ENCODE results near the gene SOX1. TPM values are rescaled to one million over a fixed set of nuclear protein-coding genes. Genes with fewer than 3 reads are reported as not detected.

Gene SOX1
- total RNA-seq, 1 donor from 2014 or later: 0.57 TPM

DNA sequence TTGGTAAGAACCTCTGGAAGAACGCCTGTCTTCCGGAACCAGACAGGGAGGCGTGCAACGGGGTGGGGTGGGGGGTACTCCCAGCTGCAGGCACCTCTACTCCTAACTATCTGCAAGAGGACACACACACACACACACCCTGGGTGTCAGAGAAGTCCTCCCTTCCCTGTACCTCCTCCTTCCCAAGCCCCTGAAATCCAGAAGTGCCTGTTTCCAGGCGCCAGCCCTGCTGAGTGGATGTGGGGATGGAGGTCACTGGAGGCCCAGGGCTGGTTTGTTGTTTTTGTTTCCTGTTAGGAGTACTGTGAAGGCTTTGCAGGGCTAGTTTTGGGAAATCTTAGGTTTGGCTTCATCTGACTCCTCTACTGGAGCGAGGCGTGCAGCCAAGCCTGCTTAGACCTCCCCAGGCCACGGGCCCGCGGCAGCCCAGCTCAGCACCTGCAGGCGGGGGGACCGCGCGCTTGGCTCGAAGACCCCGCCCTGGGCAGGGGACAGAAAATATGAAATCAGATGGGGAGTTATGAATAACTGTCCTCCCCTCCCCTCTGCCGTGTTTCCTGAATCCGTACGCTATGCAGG is 36.4 kb downstream of the SOX1 start:
- H3K9me3 Mint-ChIP-seq (ENCODE audit: low read depth): no peaks in the 10 kb centered on the region
- no peaks in the 10 kb centered on the region for H3K36me3 Mint-ChIP-seq (ENCODE audit: insufficient read depth)
- H3K27me3 Mint-ChIP-seq: peaks cover 90% of the 10 kb centered on the region
- peaks cover 9% of the 10 kb centered on the region for H3K4me1 Mint-ChIP-seq (ENCODE audit: low read depth)
- no peak overlapping the region for H3K4me3 Mint-ChIP-seq (ENCODE audit: low read depth)
- no peak overlapping the region for H3K27ac Mint-ChIP-seq
- no peak for DNase-seq (ENCODE audit: low spot score, unreplicated experiment)
- no peak for TF ChIP-seq CTCF (IDR thresholded peaks at IDR 0.05; ENCODE audit: unreplicated experiment)

- Mint-ChIP-seq H3K4me1 (ENCODE audit: low read depth) (peaks cover 9% of the 10 kb centered on the region), H3K9me3 (ENCODE audit: low read depth) (no peaks in the 10 kb centered on the region), H3K27ac (no peak overlapping the region), H3K36me3 (ENCODE audit: insufficient read depth) (no peaks in the 10 kb centered on the region), H3K27me3 (peaks cover 90% of the 10 kb centered on the region), H3K4me3 (ENCODE audit: low read depth) (peak overlapping the region; percentile 16)
- TF ChIP-seq CTCF (IDR thresholded peaks at IDR 0.05; ENCODE audit: unreplicated experiment): no peak
- DNase-seq (ENCODE audit: low spot score, unreplicated experiment): no peak
These were observed 37.3 kb downstream of the SOX1 start for GRCh38 chr13:112103961-112104880.

GRCh38 chr13:112104881-112105234 is 37.9 kb downstream of the SOX1 start:
- no peak overlapping the region for H3K4me3 Mint-ChIP-seq (ENCODE audit: low read depth)
- no peaks in the 10 kb centered on the region for H3K9me3 Mint-ChIP-seq (ENCODE audit: low read depth)
- no peak for DNase-seq (ENCODE audit: low spot score, unreplicated experiment)
- no peaks in the 10 kb centered on the region for H3K36me3 Mint-ChIP-seq (ENCODE audit: insufficient read depth)
- H3K27ac Mint-ChIP-seq: no peak overlapping the region
- TF ChIP-seq CTCF (IDR thresholded peaks at IDR 0.05; ENCODE audit: unreplicated experiment): no peak
- H3K27me3 Mint-ChIP-seq: peaks cover 90% of the 10 kb centered on the region
- peaks cover 9% of the 10 kb centered on the region for H3K4me1 Mint-ChIP-seq (ENCODE audit: low read depth)

- Mint-ChIP-seq H3K4me3 (ENCODE audit: low read depth) (no peak overlapping the region), H3K36me3 (ENCODE audit: insufficient read depth) (no peaks in the 10 kb centered on the region), H3K9me3 (ENCODE audit: low read depth) (no peaks in the 10 kb centered on the region), H3K4me1 (ENCODE audit: low read depth) (peaks cover 9% of the 10 kb centered on the region), H3K27ac (no peak overlapping the region), H3K27me3 (peaks cover 88% of the 10 kb centered on the region)
- no peak for TF ChIP-seq CTCF (IDR thresholded peaks at IDR 0.05; ENCODE audit: unreplicated experiment)
- no peak for DNase-seq (ENCODE audit: low spot score, unreplicated experiment)
These were observed 38.3 kb downstream of the SOX1 start for GRCh38 chr13:112105244-112105681.

DNA sequence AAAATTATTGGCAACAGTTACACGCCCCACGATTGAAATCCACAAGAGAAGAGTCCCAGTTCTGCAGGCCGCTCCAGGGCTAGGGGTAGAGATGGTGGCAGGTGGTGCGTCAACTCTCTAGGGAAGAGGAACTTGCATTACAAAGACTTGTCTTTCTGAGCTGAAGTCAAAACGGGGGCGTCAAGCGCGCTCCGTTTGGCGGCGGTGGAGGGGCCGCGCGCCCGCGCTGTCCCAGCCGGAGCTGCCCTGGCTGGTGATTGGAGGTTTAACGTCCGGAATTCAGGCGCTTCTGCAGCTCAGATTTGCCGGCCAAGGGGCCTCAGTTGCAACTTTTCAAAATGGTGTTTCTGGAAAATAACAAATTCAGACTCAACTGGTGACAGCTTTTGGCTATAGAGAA is 38.9 kb downstream of the SOX1 start:
- Mint-ChIP-seq H3K9me3 (ENCODE audit: low read depth) (no peaks in the 10 kb centered on the region), H3K27ac (no peak overlapping the region), H3K4me1 (ENCODE audit: low read depth) (peaks cover 9% of the 10 kb centered on the region), H3K27me3 (peaks cover 86% of the 10 kb centered on the region), H3K4me3 (ENCODE audit: low read depth) (no peak overlapping the region), H3K36me3 (ENCODE audit: insufficient read depth) (no peaks in the 10 kb centered on the region)
- no peak for DNase-seq (ENCODE audit: low spot score, unreplicated experiment)
- no peak for TF ChIP-seq CTCF (IDR thresholded peaks at IDR 0.05; ENCODE audit: unreplicated experiment)

Measured in progenitor cell of endocrine pancreas (in vitro differentiated cells).